ENCODE data around the gene BTBD2. TPM values are rescaled to one million over a fixed set of nuclear protein-coding genes. Genes with fewer than 3 reads are reported as not detected.
"Not testable (repeated sequence)": the region's sequence is repeated elsewhere in the genome, so short reads cannot be mapped to it uniquely, and the experiment has no call there.

BTBD2 gene
- total and polyA plus RNA-seq, 2 experiments from 2014 or later, result 126 to 155 TPM

GRCh38 chr19:1991018-1991913, 24.2 kb downstream of the BTBD2 start:
- no peaks in the 10 kb centered on the region for H3K9me3 ChIP-seq (ENCODE audit: low read depth)
- H3K4me1 ChIP-seq (ENCODE audit: low read depth), result no peaks in the 10 kb centered on the region
- no peak for DNase-seq (ENCODE audit: low read depth in 1 of 2, low spot score in 1 of 2)
- H3K27ac ChIP-seq, result no peak overlapping the region
- no peak for TF ChIP-seq CTCF (IDR thresholded peaks at IDR 0.05; ENCODE audit: low read depth, low read length)
- peaks cover 34% of the 10 kb centered on the region for H3K36me3 ChIP-seq
- H3K4me3 ChIP-seq, result no peak overlapping the region
- H3K27me3 ChIP-seq, result no peaks in the 10 kb centered on the region

GRCh38 chr19:1990230-1991017, 25.1 kb downstream of the BTBD2 start:
- Histone ChIP-seq H3K27ac (no peak overlapping the region), H3K27me3 (no peaks in the 10 kb centered on the region), H3K4me1 (ENCODE audit: low read depth) (no peaks in the 10 kb centered on the region), H3K9me3 (ENCODE audit: low read depth) (no peaks in the 10 kb centered on the region), H3K36me3 (peaks cover 32% of the 10 kb centered on the region), H3K4me3 (no peak overlapping the region)
- DNase-seq (ENCODE audit: low read depth in 1 of 2, low spot score in 1 of 2), result no peak
- TF ChIP-seq CTCF (IDR thresholded peaks at IDR 0.05; ENCODE audit: low read depth, low read length), result no peak

GRCh38 chr19:1989513-1990229, 25.8 kb downstream of the BTBD2 start:
- no peak overlapping the region for H3K4me3 ChIP-seq

GRCh38 chr19:1988464-1988863, 27.1 kb downstream of the BTBD2 start:
- H3K36me3 ChIP-seq, result peaks cover 33% of the 10 kb centered on the region
- DNase-seq (ENCODE audit: low read depth in 1 of 2, low spot score in 1 of 2); H3K4me3 ChIP-seq; H3K27me3 ChIP-seq; H3K4me1 ChIP-seq (ENCODE audit: low read depth); H3K9me3 ChIP-seq (ENCODE audit: low read depth): not testable (repeated sequence)
- peak overlapping the region; percentile 28 for H3K27ac ChIP-seq

More at GRCh38 chr19:1989513-1990229, 25.8 kb downstream of the BTBD2 start:
- Histone ChIP-seq H3K4me1 (ENCODE audit: low read depth) (no peaks in the 10 kb centered on the region), H3K9me3 (ENCODE audit: low read depth) (no peaks in the 10 kb centered on the region), H3K27ac (no peak overlapping the region), H3K27me3 (no peaks in the 10 kb centered on the region), H3K36me3 (peaks cover 33% of the 10 kb centered on the region)
- TF ChIP-seq CTCF (IDR thresholded peaks at IDR 0.05; ENCODE audit: low read depth, low read length), result no peak
- no peak for DNase-seq (ENCODE audit: low read depth in 1 of 2, low spot score in 1 of 2)

GRCh38 chr19:1987197-1988187, 28.0 kb downstream of the BTBD2 start:
- Histone ChIP-seq H3K36me3 (peaks cover 33% of the 10 kb centered on the region), H3K27ac (no peak overlapping the region), H3K27me3 (no peaks in the 10 kb centered on the region), H3K4me3 (no peak overlapping the region), H3K4me1 (ENCODE audit: low read depth) (no peaks in the 10 kb centered on the region), H3K9me3 (ENCODE audit: low read depth) (no peaks in the 10 kb centered on the region)
- DNase-seq (ENCODE audit: low read depth in 1 of 2, low spot score in 1 of 2), result no peak
- TF ChIP-seq CTCF (IDR thresholded peaks at IDR 0.05; ENCODE audit: low read depth, low read length), result no peak
